ENCODE measurements around the gene ADAM12. TPM values are rescaled to one million over a fixed set of nuclear protein-coding genes. Genes with fewer than 3 reads are reported as not detected.

ADAM12 gene
- polyA plus RNA-seq, 1 of the 3 experiments (the other 2 are of a cell fraction) = 25.0 TPM

DNA sequence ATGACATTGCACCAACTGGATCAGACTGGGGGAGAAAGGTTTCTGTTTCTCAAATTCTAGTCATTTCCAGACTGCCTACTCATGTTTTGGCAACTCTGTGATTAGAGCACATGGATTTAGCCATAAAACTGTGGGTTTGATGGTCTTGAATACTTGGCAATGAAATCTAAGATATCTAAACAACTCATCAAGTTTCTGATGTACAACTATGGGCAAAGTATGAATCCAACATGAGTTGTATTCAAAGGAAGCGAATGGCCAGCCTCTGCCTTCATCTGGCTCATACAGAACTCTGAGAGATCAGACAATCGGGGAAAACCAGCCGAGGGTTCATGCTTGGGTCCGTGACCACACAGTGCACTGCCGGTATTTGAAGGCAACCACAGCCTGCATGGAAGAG, 144.3 kb downstream of the ADAM12 start (continued):
- TF ChIP-seq, protein P1, sequence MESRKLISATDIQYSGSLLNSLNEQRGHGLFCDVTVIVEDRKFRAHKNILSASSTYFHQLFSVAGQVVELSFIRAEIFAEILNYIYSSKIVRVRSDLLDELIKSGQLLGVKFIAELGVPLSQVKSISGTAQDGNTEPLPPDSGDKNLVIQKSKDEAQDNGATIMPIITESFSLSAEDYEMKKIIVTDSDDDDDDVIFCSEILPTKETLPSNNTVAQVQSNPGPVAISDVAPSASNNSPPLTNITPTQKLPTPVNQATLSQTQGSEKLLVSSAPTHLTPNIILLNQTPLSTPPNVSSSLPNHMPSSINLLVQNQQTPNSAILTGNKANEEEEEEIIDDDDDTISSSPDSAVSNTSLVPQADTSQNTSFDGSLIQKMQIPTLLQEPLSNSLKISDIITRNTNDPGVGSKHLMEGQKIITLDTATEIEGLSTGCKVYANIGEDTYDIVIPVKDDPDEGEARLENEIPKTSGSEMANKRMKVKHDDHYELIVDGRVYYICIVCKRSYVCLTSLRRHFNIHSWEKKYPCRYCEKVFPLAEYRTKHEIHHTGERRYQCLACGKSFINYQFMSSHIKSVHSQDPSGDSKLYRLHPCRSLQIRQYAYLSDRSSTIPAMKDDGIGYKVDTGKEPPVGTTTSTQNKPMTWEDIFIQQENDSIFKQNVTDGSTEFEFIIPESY (IDR thresholded peaks at IDR 0.05; ENCODE audit: borderline replicate concordance, low read depth) = 0 out of 2 replicates have a peak, but pooled peaks have one; percentile 24
- TF ChIP-seq, protein P2, sequence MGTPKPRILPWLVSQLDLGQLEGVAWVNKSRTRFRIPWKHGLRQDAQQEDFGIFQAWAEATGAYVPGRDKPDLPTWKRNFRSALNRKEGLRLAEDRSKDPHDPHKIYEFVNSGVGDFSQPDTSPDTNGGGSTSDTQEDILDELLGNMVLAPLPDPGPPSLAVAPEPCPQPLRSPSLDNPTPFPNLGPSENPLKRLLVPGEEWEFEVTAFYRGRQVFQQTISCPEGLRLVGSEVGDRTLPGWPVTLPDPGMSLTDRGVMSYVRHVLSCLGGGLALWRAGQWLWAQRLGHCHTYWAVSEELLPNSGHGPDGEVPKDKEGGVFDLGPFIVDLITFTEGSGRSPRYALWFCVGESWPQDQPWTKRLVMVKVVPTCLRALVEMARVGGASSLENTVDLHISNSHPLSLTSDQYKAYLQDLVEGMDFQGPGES (IDR thresholded peaks at IDR 0.05; ENCODE audit: low read depth, low read length) = no peak
- TF ChIP-seq, protein P3, sequence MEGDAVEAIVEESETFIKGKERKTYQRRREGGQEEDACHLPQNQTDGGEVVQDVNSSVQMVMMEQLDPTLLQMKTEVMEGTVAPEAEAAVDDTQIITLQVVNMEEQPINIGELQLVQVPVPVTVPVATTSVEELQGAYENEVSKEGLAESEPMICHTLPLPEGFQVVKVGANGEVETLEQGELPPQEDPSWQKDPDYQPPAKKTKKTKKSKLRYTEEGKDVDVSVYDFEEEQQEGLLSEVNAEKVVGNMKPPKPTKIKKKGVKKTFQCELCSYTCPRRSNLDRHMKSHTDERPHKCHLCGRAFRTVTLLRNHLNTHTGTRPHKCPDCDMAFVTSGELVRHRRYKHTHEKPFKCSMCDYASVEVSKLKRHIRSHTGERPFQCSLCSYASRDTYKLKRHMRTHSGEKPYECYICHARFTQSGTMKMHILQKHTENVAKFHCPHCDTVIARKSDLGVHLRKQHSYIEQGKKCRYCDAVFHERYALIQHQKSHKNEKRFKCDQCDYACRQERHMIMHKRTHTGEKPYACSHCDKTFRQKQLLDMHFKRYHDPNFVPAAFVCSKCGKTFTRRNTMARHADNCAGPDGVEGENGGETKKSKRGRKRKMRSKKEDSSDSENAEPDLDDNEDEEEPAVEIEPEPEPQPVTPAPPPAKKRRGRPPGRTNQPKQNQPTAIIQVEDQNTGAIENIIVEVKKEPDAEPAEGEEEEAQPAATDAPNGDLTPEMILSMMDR (IDR thresholded peaks at IDR 0.05) = no peak
- TF ChIP-seq, protein P4, sequence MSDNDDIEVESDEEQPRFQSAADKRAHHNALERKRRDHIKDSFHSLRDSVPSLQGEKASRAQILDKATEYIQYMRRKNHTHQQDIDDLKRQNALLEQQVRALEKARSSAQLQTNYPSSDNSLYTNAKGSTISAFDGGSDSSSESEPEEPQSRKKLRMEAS (IDR thresholded peaks at IDR 0.05; ENCODE audit: low read depth) = peak; percentile 73

DNA sequence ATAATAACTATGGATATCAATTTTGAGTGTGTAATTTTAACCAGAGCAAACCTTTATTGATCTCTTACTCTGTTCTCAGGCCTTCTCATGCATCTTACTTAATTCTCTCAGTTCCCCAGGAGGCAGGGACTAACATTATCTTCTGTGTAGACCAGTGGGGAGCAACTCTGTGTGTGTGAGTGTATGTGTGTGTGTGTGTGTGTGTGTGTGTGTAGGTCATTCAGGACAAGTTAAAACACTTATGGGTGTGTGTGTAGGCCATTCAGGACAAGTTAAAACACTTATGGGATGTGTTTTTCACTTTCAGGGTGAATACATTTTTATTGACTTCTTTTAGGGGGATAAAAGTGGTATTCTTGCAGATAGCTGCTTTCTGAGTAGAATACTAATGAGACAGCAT, 145.0 kb downstream of the ADAM12 start:
- Histone ChIP-seq H3K4me1 (ENCODE audit: control insufficient read depth in 1 of 2, insufficient read depth in 2 of 2, low read depth in 1 of 2, low read length in 1 of 2) (peaks cover 25 to 36% of the 10 kb centered on the region in 2 experiments), H3K9me2 (no peaks in the 10 kb centered on the region), H3K79me2 (ENCODE audit: insufficient read depth) (no peaks in the 10 kb centered on the region), H3K27me3 (ENCODE audit: insufficient read depth) (no peaks in the 10 kb centered on the region), H3K9ac (peak overlapping the region; percentile 26; the same call in 1 of the 2 replicates), H3K9me3 (no peaks in the 10 kb centered on the region), H2AFZ (ENCODE audit: low read depth) (no peak overlapping the region), H3K36me3 (replicated peaks in 1 of 2; ENCODE audit: control insufficient read depth in 1 of 2, insufficient read depth in 2 of 2, low read length in 1 of 2) (no peaks in the 10 kb centered on the region), H3K27ac (ENCODE audit: low read depth in 2 of 2, low read length in 1 of 2) (peak overlapping the region; percentile 89 to 98), H3K4me3 (ENCODE audit: low read depth in 2 of 2, low read length in 1 of 2) (no peak overlapping the region), H3F3A (replicated peaks; ENCODE audit: insufficient read depth) (peaks cover 21% of the 10 kb centered on the region), H4K20me1 (ENCODE audit: insufficient read depth) (no peaks in the 10 kb centered on the region), H3K4me2 (0 out of 2 replicates have a peak overlapping the region, but pooled peaks have one; percentile 1)
- ChIA-PET CTCF (interaction anchor here (1.2 to 2.3 kb wide), 2 partner anchors 144 to 261 kb away, joined by 3 to 10 read pairs; no protein-coding TSS in a partner anchor), POLR2A (no interaction called here)
- DNase-seq = no peak
- TF ChIP-seq RFX5 (IDR thresholded peaks at IDR 0.05; ENCODE audit: low read length) (no peak), EZH2phosphoT487 (IDR thresholded peaks at IDR 0.05; ENCODE audit: borderline replicate concordance, low read depth) (no peak), EP300 (IDR thresholded peaks at IDR 0.05; ENCODE audit: borderline replicate concordance in 1 of 2, low read depth in 1 of 2, low read length in 1 of 2) (no peak), NFIC (IDR thresholded peaks at IDR 0.05; ENCODE audit: borderline replicate concordance) (no peak), NRF1 (IDR thresholded peaks at IDR 0.05; ENCODE audit: low read depth, low read length) (no peak), JUND (IDR thresholded peaks at IDR 0.05) (no peak), SMC3 (IDR thresholded peaks at IDR 0.05; ENCODE audit: low read depth, low read length) (no peak), FOXJ3 (CRISPR knock-in tag; IDR thresholded peaks at IDR 0.05) (no peak), TAF1 (IDR thresholded peaks at IDR 0.05; ENCODE audit: borderline replicate concordance, low read depth, low read length) (no peak), MXI1 (IDR thresholded peaks at IDR 0.05; ENCODE audit: low read depth, low read length) (no peak), TEAD4 (IDR thresholded peaks at IDR 0.05; ENCODE audit: borderline replicate concordance, insufficient read depth) (no peak)
- TF ChIP-seq, protein P3 (IDR thresholded peaks at IDR 0.05) = no peak
- TF ChIP-seq, protein P1 (IDR thresholded peaks at IDR 0.05; ENCODE audit: borderline replicate concordance, low read depth) = no peak
- TF ChIP-seq, protein P4 (IDR thresholded peaks at IDR 0.05; ENCODE audit: low read depth) = no peak
- TF ChIP-seq, protein P5, sequence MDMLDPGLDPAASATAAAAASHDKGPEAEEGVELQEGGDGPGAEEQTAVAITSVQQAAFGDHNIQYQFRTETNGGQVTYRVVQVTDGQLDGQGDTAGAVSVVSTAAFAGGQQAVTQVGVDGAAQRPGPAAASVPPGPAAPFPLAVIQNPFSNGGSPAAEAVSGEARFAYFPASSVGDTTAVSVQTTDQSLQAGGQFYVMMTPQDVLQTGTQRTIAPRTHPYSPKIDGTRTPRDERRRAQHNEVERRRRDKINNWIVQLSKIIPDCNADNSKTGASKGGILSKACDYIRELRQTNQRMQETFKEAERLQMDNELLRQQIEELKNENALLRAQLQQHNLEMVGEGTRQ (IDR thresholded peaks at IDR 0.05; ENCODE audit: borderline replicate concordance, low read depth, low read length) = no peak
- TF ChIP-seq, protein P6, sequence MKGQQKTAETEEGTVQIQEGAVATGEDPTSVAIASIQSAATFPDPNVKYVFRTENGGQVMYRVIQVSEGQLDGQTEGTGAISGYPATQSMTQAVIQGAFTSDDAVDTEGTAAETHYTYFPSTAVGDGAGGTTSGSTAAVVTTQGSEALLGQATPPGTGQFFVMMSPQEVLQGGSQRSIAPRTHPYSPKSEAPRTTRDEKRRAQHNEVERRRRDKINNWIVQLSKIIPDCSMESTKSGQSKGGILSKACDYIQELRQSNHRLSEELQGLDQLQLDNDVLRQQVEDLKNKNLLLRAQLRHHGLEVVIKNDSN (IDR thresholded peaks at IDR 0.05; ENCODE audit: borderline replicate concordance, low read depth) = no peak

Measured in SK-N-SH (cell line).